ENCODE data around the gene SH3RF3. TPM values are rescaled to one million over a fixed set of nuclear protein-coding genes. Genes with fewer than 3 reads are reported as not detected.
A peak's percentile ranks its signal among the peaks of the same experiment; 100 is the strongest.

SH3RF3 gene
- total and polyA plus RNA-seq, 2 of the 13 experiments (the other 11 are each of a cell fraction or from before 2014, with no cell fraction given): 0.04 TPM; not detected in 1

- TF ChIP-seq LCORL (IDR thresholded peaks at IDR 0.05) (no peak), LCORL (CRISPR knock-in tag; IDR thresholded peaks at IDR 0.05) (peak; percentile 69), ZNF274 (CRISPR knock-in tag; IDR thresholded peaks at IDR 0.05) (0 out of 2 replicates have a peak, but pooled peaks have one; percentile 23), SMARCC2 (IDR thresholded peaks at IDR 0.05) (no peak), ZNF326 (CRISPR knock-in tag; IDR thresholded peaks at IDR 0.05; ENCODE audit: borderline replicate concordance) (no peak), ZNF572 (CRISPR knock-in tag; IDR thresholded peaks at IDR 0.05) (no peak), ZNF557 (CRISPR knock-in tag; IDR thresholded peaks at IDR 0.05) (no peak), ZNF34 (CRISPR knock-in tag; IDR thresholded peaks at IDR 0.05; ENCODE audit: borderline replicate concordance) (no peak), TOPORS (CRISPR knock-in tag; IDR thresholded peaks at IDR 0.05) (no peak), ZNF879 (CRISPR knock-in tag; IDR thresholded peaks at IDR 0.05) (no peak), ELF1 (CRISPR knock-in tag; IDR thresholded peaks at IDR 0.05) (no peak), ZNF33B (CRISPR knock-in tag; IDR thresholded peaks at IDR 0.05) (no peak), SMARCE1 (IDR thresholded peaks at IDR 0.05; ENCODE audit: borderline replicate concordance) (no peak), GABPB1 (CRISPR knock-in tag; IDR thresholded peaks at IDR 0.05) (no peak), PITX1 (CRISPR knock-in tag; IDR thresholded peaks at IDR 0.05) (no peak; the same call in 1 of the 2 replicates), HES4 (CRISPR knock-in tag; IDR thresholded peaks at IDR 0.05; ENCODE audit: borderline replicate concordance) (no peak), ZNF749 (CRISPR knock-in tag; IDR thresholded peaks at IDR 0.05; ENCODE audit: borderline replicate concordance) (no peak), ZNF710 (CRISPR knock-in tag; IDR thresholded peaks at IDR 0.05; ENCODE audit: borderline replicate concordance) (no peak), KLF16 (CRISPR knock-in tag; IDR thresholded peaks at IDR 0.05) (0 out of 4 replicates have a peak, but pooled peaks of 1 of the 2 experiments have one; percentile 32), FOXP1 (IDR thresholded peaks at IDR 0.05) (no peak), FOXP1 (CRISPR knock-in tag; IDR thresholded peaks at IDR 0.05) (no peak), MEIS1 (CRISPR knock-in tag; IDR thresholded peaks at IDR 0.05; ENCODE audit: borderline replicate concordance) (no peak), ZNF143 (CRISPR knock-in tag; IDR thresholded peaks at IDR 0.05) (no peak)
- TF ChIP-seq, protein P1, sequence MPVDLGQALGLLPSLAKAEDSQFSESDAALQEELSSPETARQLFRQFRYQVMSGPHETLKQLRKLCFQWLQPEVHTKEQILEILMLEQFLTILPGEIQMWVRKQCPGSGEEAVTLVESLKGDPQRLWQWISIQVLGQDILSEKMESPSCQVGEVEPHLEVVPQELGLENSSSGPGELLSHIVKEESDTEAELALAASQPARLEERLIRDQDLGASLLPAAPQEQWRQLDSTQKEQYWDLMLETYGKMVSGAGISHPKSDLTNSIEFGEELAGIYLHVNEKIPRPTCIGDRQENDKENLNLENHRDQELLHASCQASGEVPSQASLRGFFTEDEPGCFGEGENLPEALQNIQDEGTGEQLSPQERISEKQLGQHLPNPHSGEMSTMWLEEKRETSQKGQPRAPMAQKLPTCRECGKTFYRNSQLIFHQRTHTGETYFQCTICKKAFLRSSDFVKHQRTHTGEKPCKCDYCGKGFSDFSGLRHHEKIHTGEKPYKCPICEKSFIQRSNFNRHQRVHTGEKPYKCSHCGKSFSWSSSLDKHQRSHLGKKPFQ (CRISPR knock-in tag; IDR thresholded peaks at IDR 0.05; ENCODE audit: insufficient replicate concordance): no peak
These were observed 417.1 kb downstream of the SH3RF3 start (continued) for GRCh38 chr2:109545828-109546713.
